HepG2 (cell line): Measurements from ENCODE around the gene UBTF. TPM values are rescaled to one million over a fixed set of nuclear protein-coding genes. Genes with fewer than 3 reads are reported as not detected.

Source experiments
- FOXC1 ChIP-seq: sonication (generic); formaldehyde crosslinking; IDR thresholded peaks from 2 replicates; pipeline ENCODE4 v1.8.0; 2022; ENCODE audit warnings: mild to moderate bottlenecking, missing genetic modification reagents, borderline replicate concordance
- ISL2 ChIP-seq: sonication (generic); formaldehyde crosslinking; IDR thresholded peaks from 2 replicates; pipeline ENCODE4 v1.5.0; 2020; ENCODE audit warnings: missing genetic modification reagents
- MXI1 ChIP-seq: IDR thresholded peaks from 3 replicates; pipeline ENCODE4 v1.6.1; 2012; ENCODE audit warnings: low read depth, low read length, inconsistent platforms, borderline replicate concordance
- NFKBIZ ChIP-seq: IDR thresholded peaks from 2 replicates; pipeline ENCODE4 v1.6.1; 2018; ENCODE audit warnings: missing genetic modification reagents, missing compliant biosample characterization
- SKI ChIP-seq: fragments of 450-650 bp; IDR thresholded peaks from one replicate; pipeline ENCODE4 v1.6.1; 2018; ENCODE audit warnings: mild to moderate bottlenecking; ENCODE audit not compliant: partially characterized antibody
- SNAI1 ChIP-seq: sonication (generic); formaldehyde crosslinking; IDR thresholded peaks from 2 replicates; pipeline ENCODE4 v1.5.0; 2020; ENCODE audit warnings: mild to moderate bottlenecking, missing genetic modification reagents, borderline replicate concordance
- ZFP41 ChIP-seq: sonication (generic); formaldehyde crosslinking; IDR thresholded peaks from 2 replicates; pipeline ENCODE4 v1.4.0; 2020; ENCODE audit warnings: mild to moderate bottlenecking, missing genetic modification reagents, borderline replicate concordance
- ZFP91 ChIP-seq: sonication (generic); formaldehyde crosslinking; IDR thresholded peaks from 2 replicates; pipeline ENCODE4 v1.9.0; 2022; ENCODE audit warnings: missing genetic modification reagents, mild to moderate bottlenecking, borderline replicate concordance
- ZNF138 ChIP-seq: sonication (generic); formaldehyde crosslinking; IDR thresholded peaks from 2 replicates; pipeline ENCODE4 v1.5.0; 2020; ENCODE audit warnings: mild to moderate bottlenecking, low read depth, missing genetic modification reagents
- ZNF17 ChIP-seq: sonication (generic); formaldehyde crosslinking; IDR thresholded peaks from 2 replicates; pipeline ENCODE4 v1.5.0; 2020; ENCODE audit warnings: mild to moderate bottlenecking, missing genetic modification reagents
- ZNF44 ChIP-seq: sonication (generic); formaldehyde crosslinking; IDR thresholded peaks from 2 replicates; pipeline ENCODE4 v1.5.1; 2020; ENCODE audit warnings: mild to moderate bottlenecking, missing genetic modification reagents
- ZNF503 ChIP-seq: sonication (generic); formaldehyde crosslinking; IDR thresholded peaks from 2 replicates; pipeline ENCODE4 v1.4.0; 2020; ENCODE audit warnings: missing genetic modification reagents
- ZNF549 ChIP-seq: sonication (generic); formaldehyde crosslinking; IDR thresholded peaks from 2 replicates; pipeline ENCODE4 v1.5.0; 2020; ENCODE audit warnings: missing genetic modification reagents
- ZNF574 ChIP-seq: sonication (generic); formaldehyde crosslinking; IDR thresholded peaks from 2 replicates; pipeline ENCODE4 v1.4.0; 2020; ENCODE audit warnings: missing genetic modification reagents
- polyA plus RNA-seq, 8 experiments: library from polyadenylated mRNA; depleted of rRNA in 3 of 8; stranded (reverse) in 7 of 8; unstranded in 1 of 8; fragments of >200 nt; fragmentation: Illumina TruSeq in 4 of 8; extraction: Trizol in 4 of 8; gene quantifications; 2 replicates each; pipeline versions ENCODE4 v1.2.1 to v1.2.3, GENCODE V29; 2011 to 2016; ENCODE audit warnings: low read depth in 4 of 8, missing spikeins in 1 of 8, mixed read lengths in 1 of 8; ENCODE audit not compliant: insufficient read depth in 1 of 8
- total RNA-seq, 5 experiments: library from RNA; depleted of rRNA; stranded (reverse); fragments of >200 nt; fragmentation: Illumina TruSeq; extraction: Trizol; gene quantifications; 2 replicates each; pipeline ENCODE4 v1.2.3, GENCODE V29; 2016; ENCODE audit warnings: low read depth in 1 of 5
- TF ChIP-seq, protein P1 (sequence below): sonication (generic); formaldehyde crosslinking; IDR thresholded peaks from 2 replicates; pipeline ENCODE4 v1.5.0; 2020; ENCODE audit warnings: mild to moderate bottlenecking, missing genetic modification reagents
- TF ChIP-seq, protein P2 (sequence below): sonication (generic); formaldehyde crosslinking; IDR thresholded peaks from 2 replicates; pipeline ENCODE4 v1.5.1; 2020; ENCODE audit warnings: missing genetic modification reagents, mild to moderate bottlenecking, borderline replicate concordance
- TF ChIP-seq, protein P3 (sequence below): sonication (generic); formaldehyde crosslinking; conservative IDR thresholded peaks from 2 replicates; pipeline ENCODE4 v1.4.0; 2020; ENCODE audit warnings: missing genetic modification reagents

UBTF gene
- total and polyA plus RNA-seq, 2 of the 13 experiments (the other 11 are each of a cell fraction or from before 2014, with no cell fraction given), result 15.2 to 60.9 TPM

DNA sequence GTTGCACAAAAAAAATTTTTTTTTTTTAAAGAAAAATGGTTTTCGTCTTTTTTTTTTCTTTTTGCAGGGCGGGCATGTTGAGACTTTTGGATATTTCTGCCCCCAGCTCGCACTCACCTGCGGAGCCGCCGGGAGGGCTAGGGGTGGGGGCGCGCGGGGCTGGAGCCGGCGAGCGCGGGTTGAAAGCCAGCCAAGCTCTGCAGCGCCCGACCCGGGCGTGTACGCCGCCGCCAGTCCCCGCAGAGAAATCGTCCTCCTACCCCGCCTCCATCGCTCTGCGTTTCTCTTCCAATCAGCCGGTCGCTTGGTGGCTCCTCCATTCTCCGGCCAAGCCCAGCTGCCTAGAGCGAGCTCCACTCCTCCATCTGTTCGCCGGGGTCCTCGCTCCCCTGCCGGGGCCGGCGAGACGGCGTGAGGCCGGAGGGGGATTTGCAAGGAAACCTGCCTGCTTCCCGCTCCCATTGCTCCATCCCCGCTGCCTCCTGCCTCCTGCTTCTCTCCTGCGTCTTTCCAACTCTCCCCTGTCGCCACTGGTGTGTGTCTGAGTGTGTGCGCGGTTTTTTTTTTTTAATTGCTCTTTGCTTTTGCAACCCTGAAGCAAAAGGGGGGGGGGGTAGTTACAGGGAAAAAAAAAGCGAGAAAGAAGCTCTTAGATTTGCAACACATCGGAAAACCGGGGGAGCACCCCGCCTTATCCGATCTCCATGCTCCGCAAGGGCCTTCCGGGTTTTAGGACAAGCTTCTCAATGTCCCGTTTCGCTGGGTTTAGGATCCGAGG is 1.8 kb upstream of the UBTF start (continued):
- peak; percentile 56 for TF ChIP-seq ZFP91 (CRISPR knock-in tag)
- no peak for TF ChIP-seq NFKBIZ (CRISPR knock-in tag)
- TF ChIP-seq, protein P1, sequence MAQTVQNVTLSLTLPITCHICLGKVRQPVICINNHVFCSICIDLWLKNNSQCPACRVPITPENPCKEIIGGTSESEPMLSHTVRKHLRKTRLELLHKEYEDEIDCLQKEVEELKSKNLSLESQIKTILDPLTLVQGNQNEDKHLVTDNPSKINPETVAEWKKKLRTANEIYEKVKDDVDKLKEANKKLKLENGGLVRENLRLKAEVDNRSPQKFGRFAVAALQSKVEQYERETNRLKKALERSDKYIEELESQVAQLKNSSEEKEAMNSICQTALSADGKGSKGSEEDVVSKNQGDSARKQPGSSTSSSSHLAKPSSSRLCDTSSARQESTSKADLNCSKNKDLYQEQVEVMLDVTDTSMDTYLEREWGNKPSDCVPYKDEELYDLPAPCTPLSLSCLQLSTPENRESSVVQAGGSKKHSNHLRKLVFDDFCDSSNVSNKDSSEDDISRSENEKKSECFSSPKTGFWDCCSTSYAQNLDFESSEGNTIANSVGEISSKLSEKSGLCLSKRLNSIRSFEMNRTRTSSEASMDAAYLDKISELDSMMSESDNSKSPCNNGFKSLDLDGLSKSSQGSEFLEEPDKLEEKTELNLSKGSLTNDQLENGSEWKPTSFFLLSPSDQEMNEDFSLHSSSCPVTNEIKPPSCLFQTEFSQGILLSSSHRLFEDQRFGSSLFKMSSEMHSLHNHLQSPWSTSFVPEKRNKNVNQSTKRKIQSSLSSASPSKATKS (CRISPR knock-in tag), result no peak
- no peak for TF ChIP-seq ZNF138 (CRISPR knock-in tag)
- TF ChIP-seq SNAI1 (CRISPR knock-in tag), result no peak
- no peak for TF ChIP-seq ISL2 (CRISPR knock-in tag)
- no peak for TF ChIP-seq ZFP41
- no peak for TF ChIP-seq ZNF17 (CRISPR knock-in tag)
- no peak for TF ChIP-seq ZNF503 (CRISPR knock-in tag)
- TF ChIP-seq, protein P2, sequence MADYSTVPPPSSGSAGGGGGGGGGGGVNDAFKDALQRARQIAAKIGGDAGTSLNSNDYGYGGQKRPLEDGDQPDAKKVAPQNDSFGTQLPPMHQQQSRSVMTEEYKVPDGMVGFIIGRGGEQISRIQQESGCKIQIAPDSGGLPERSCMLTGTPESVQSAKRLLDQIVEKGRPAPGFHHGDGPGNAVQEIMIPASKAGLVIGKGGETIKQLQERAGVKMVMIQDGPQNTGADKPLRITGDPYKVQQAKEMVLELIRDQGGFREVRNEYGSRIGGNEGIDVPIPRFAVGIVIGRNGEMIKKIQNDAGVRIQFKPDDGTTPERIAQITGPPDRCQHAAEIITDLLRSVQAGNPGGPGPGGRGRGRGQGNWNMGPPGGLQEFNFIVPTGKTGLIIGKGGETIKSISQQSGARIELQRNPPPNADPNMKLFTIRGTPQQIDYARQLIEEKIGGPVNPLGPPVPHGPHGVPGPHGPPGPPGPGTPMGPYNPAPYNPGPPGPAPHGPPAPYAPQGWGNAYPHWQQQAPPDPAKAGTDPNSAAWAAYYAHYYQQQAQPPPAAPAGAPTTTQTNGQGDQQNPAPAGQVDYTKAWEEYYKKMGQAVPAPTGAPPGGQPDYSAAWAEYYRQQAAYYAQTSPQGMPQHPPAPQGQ, result no peak
- TF ChIP-seq ZNF574 (CRISPR knock-in tag), result peak; percentile 50; the same call in 1 of the 2 replicates
- no peak for TF ChIP-seq ZNF549 (CRISPR knock-in tag)
- no peak for TF ChIP-seq SKI
- TF ChIP-seq FOXC1 (CRISPR knock-in tag), result peak; percentile 17; the same call in 1 of the 2 replicates
- TF ChIP-seq, protein P3, sequence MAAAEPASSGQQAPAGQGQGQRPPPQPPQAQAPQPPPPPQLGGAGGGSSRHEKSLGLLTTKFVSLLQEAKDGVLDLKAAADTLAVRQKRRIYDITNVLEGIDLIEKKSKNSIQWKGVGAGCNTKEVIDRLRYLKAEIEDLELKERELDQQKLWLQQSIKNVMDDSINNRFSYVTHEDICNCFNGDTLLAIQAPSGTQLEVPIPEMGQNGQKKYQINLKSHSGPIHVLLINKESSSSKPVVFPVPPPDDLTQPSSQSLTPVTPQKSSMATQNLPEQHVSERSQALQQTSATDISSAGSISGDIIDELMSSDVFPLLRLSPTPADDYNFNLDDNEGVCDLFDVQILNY (CRISPR knock-in tag), result peak; percentile 25; the same call in 1 of the 2 replicates
- peak; percentile 31; the same call in 1 of the 3 replicates for TF ChIP-seq MXI1
- peak; percentile 73; the same call in 1 of the 2 replicates for TF ChIP-seq ZNF44 (CRISPR knock-in tag)
